22Rv1 (cell line): Measurements from ENCODE around the gene ITSN2.

ENCODE experiments used
- CTCF ChIP-seq: fragments of 450-650 bp; IDR thresholded peaks from 2 replicates; pipeline ENCODE4 v1.5.1; 2017; ENCODE audit warnings: mild to moderate bottlenecking
- ZFX ChIP-seq: fragments of 450-650 bp; IDR thresholded peaks from 2 replicates; pipeline ENCODE4 v1.6.1; 2017; ENCODE audit warnings: antibody characterized with exemption, borderline replicate concordance

DNA sequence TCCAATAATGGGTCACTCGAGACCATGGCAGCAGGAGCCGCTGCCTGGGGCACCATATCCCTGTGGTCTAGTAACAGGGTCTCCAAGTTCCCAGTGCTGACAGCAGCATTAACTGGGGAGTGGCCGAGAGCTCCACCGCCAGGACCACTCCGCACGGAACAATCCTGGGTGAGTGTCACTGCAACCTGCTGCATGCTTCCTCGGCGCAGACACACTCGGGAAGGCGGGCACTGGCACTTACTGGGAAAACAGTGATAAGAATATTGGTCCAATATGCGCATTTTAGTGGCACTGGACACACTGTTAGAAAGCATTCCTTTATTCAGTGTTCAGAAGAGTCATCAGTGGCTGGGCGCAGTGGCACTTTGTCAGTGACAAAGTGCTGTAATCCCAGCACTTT is 155.8 kb downstream of the ITSN2 start:
- TF ChIP-seq CTCF = no peak
- TF ChIP-seq ZFX = no peak
